Activated CD4-positive, alpha-beta T cell treated with anti-CD3 and anti-CD28 coated beads for 36 hours (primary cell): Measurements from ENCODE around the gene ME3. TPM values are rescaled to one million over a fixed set of nuclear protein-coding genes. Genes with fewer than 3 reads are reported as not detected.

Experiments used
- ATAC-seq: fragments of 200-7000 bp; cut with Tn5 transposase; one replicate; pipeline ENCODE4 v1.10.0; 2021; ENCODE audit warnings: mild to moderate bottlenecking, moderate library complexity
- CTCF ChIA-PET: fragments of 350-600 bp; sonication (Branson Sonifier 250); formaldehyde crosslinking; loops from one replicate; lab custom pipeline; 2021; ENCODE audit warnings: antibody characterized with exemption; lab: Charles Lee
- POLR2A ChIA-PET: fragments of 350-600 bp; sonication (Branson Sonifier 250); formaldehyde crosslinking; loops from one replicate; lab custom pipeline; 2021; ENCODE audit warnings: antibody characterized with exemption, inconsistent platforms; lab: Charles Lee
- DNase-seq: peaks from one replicate; pipeline ENCODE4 v3.0.0-alpha.2; 2020
- H3K27ac Mint-ChIP-seq: one replicate; pipeline ENCODE4 v1.8.0; 2021; ENCODE audit warnings: mixed read lengths
- H3K27me3 Mint-ChIP-seq: one replicate; pipeline ENCODE4 v1.8.0; 2021; ENCODE audit warnings: mixed read lengths
- H3K36me3 Mint-ChIP-seq: one replicate; pipeline ENCODE4 v1.8.0; 2021; ENCODE audit warnings: low read depth, mixed read lengths
- H3K4me1 Mint-ChIP-seq: one replicate; pipeline ENCODE4 v1.8.0; 2021; ENCODE audit warnings: mixed read lengths
- H3K4me3 Mint-ChIP-seq: one replicate; pipeline ENCODE4 v1.8.0; 2021; ENCODE audit warnings: mild to moderate bottlenecking, moderate library complexity, mixed read lengths
- H3K9me3 Mint-ChIP-seq: one replicate; pipeline ENCODE4 v1.8.0; 2021; ENCODE audit warnings: low read depth, mixed read lengths
- intact Hi-C, 2 experiments: fragments of 100-400 bp; cut with DNase I in 1 of 2; cut with micrococcal nuclease in 1 of 2; formaldehyde crosslinking; loops; one replicate each; pipeline versions ENCODE4 v1.14.2 to v1.15.1; 2022 to 2024; cut with DNase I, micrococcal nuclease
- total RNA-seq, 2 experiments: library from RNA; stranded (reverse); gene quantifications; one replicate each; pipeline ENCODE4 v1.2.3, GENCODE V29; 2021

Gene ME3
- total RNA-seq, 2 experiments from 2014 or later: 4.0 to 6.0 TPM

GRCh38 chr11:86513138-86513537 is 159.3 kb downstream of the ME3 start:
- H3K9me3 Mint-ChIP-seq: no peaks in the 10 kb centered on the region
- CTCF ChIA-PET: interaction anchor here (0.9 to 1.4 kb wide), 4 partner anchors 9 to 60 kb away, joined by 3 to 5 read pairs (median 4); no protein-coding TSS in a partner anchor
- no peak overlapping the region for H3K4me3 Mint-ChIP-seq
- POLR2A ChIA-PET: no interaction called here
- DNase-seq (no peak), ATAC-seq (no peak)
- no peak overlapping the region for H3K27ac Mint-ChIP-seq
- intact Hi-C loops: loop anchor here in 1 of 2 experiments (5.0 kb wide), 1 partner anchor 566 kb away; no protein-coding TSS in a partner anchor
- H3K27me3 Mint-ChIP-seq: no peaks in the 10 kb centered on the region
- no peaks in the 10 kb centered on the region for H3K4me1 Mint-ChIP-seq
- no peaks in the 10 kb centered on the region for H3K36me3 Mint-ChIP-seq

GRCh38 chr11:86511086-86511551 is 161.3 kb downstream of the ME3 start:
- Mint-ChIP-seq H3K27ac (no peak overlapping the region), H3K27me3 (no peaks in the 10 kb centered on the region), H3K4me1 (no peaks in the 10 kb centered on the region), H3K9me3 (no peaks in the 10 kb centered on the region), H3K4me3 (no peak overlapping the region), H3K36me3 (no peaks in the 10 kb centered on the region)
- intact Hi-C loops: loop anchor here (1.0 to 5.0 kb wide), 4 partner anchors 82 to 564 kb away; no protein-coding TSS in a partner anchor
- DNase-seq (peak; percentile 14), ATAC-seq (peak; percentile 82)
- ChIA-PET CTCF (no interaction called here), POLR2A (no interaction called here)

DNA sequence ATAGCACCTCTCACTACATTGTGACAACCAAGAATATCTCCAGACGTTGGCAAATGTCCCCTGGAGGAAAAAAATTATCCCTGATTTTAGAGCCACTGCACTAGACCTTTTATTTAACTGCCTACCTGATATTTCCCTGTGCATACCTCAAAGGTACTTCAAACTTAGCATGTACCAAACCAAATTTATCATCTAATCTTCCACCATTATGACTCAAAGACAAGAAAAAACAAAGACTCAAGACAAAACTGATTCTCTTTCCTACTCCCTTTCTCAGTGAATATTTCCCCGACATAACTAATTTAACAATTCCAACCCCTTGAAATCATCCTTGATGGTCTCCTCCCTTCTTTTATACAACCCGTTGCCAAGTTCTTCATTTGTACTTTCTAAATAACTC is 161.7 kb downstream of the ME3 start:
- H3K27me3 Mint-ChIP-seq: no peaks in the 10 kb centered on the region
- H3K9me3 Mint-ChIP-seq: no peaks in the 10 kb centered on the region
- intact Hi-C loops: loop anchor here (1.0 to 5.0 kb wide), 4 partner anchors 83 to 563 kb away; no protein-coding TSS in a partner anchor
- H3K36me3 Mint-ChIP-seq: no peaks in the 10 kb centered on the region
- H3K4me3 Mint-ChIP-seq: no peak overlapping the region
- H3K27ac Mint-ChIP-seq: no peak overlapping the region
- H3K4me1 Mint-ChIP-seq: no peaks in the 10 kb centered on the region
- DNase-seq (no peak), ATAC-seq (peak; percentile 23)
- POLR2A ChIA-PET: no interaction called here
- CTCF ChIA-PET: no interaction called here

- Mint-ChIP-seq H3K4me1 (no peaks in the 10 kb centered on the region), H3K27ac (no peak overlapping the region), H3K9me3 (no peaks in the 10 kb centered on the region), H3K4me3 (no peak overlapping the region), H3K27me3 (no peaks in the 10 kb centered on the region), H3K36me3 (no peaks in the 10 kb centered on the region)
- DNase-seq (no peak), ATAC-seq (no peak)
- CTCF ChIA-PET: no interaction called here
- intact Hi-C loops: loop anchor here in 1 of 2 experiments (5.0 kb wide), 1 partner anchor 563 kb away; no protein-coding TSS in a partner anchor
- POLR2A ChIA-PET: no interaction called here
These were observed 162.3 kb downstream of the ME3 start for GRCh38 chr11:86510097-86510496.

GRCh38 chr11:86509588-86509974 is 162.8 kb downstream of the ME3 start:
- POLR2A ChIA-PET: no interaction called here
- H3K4me1 Mint-ChIP-seq: no peaks in the 10 kb centered on the region
- intact Hi-C loops: no loop called here

DNA sequence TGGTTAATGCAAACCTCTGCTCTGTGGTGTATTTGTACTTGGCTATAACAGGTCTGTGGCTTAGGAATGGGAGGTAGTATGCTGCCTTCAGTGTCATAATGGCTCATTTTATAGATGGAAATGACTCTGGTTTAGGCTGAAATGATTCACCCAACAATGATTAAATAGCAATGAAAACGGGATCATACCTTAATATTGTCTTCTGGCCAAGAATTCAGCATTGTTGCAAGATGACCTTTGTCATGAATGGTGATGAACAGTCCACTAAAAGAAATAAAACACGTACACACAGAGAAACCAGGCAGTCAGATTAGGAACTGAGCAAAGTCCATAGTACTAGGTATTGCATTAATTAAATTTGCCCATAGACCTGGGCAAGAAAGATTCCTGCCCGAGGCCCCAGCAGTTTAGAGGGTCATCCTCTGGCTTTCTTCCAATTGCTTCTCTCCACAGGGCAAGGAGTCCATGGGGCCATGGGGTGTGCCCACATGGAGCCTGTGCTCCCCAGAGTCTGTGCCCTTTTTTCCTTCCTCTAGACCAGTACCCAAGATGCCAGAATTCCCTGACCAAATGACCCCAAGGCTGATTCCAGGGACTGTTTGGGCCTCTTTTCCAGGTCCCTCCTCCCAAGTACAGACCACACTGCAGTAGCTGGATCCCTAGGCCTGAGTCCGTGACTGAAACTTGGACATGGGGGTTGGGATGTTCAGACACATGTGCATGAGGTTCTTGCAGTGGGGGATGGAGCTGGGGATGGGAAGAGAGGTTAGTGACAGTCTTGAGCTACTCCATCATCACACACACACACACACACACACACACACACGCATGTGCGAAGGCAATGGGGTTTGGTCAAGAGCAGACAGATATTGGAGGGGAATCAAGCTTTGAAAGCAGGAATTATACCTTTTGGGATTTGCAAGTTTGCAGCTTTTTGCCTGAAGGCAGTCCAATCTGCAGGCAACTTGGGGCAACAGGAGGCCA is 163.5 kb downstream of the ME3 start:
- POLR2A ChIA-PET: no interaction called here
- ATAC-seq (no peak), DNase-seq (no peak)
- Mint-ChIP-seq H3K4me3 (no peak overlapping the region), H3K27ac (no peak overlapping the region), H3K27me3 (no peaks in the 10 kb centered on the region), H3K4me1 (peaks cover 2% of the 10 kb centered on the region), H3K36me3 (no peaks in the 10 kb centered on the region), H3K9me3 (no peaks in the 10 kb centered on the region)
- intact Hi-C loops: no loop called here
- CTCF ChIA-PET: interaction anchor here (0.7 kb wide), 1 partner anchor 1055 kb away, joined by 5 read pairs; no protein-coding TSS in a partner anchor

More at GRCh38 chr11:86509588-86509974, 162.8 kb downstream of the ME3 start:
- Mint-ChIP-seq H3K36me3 (no peaks in the 10 kb centered on the region), H3K9me3 (no peaks in the 10 kb centered on the region), H3K27ac (no peak overlapping the region), H3K4me3 (no peak overlapping the region), H3K27me3 (no peaks in the 10 kb centered on the region)
- CTCF ChIA-PET: no interaction called here
- DNase-seq (no peak), ATAC-seq (no peak)

DNA sequence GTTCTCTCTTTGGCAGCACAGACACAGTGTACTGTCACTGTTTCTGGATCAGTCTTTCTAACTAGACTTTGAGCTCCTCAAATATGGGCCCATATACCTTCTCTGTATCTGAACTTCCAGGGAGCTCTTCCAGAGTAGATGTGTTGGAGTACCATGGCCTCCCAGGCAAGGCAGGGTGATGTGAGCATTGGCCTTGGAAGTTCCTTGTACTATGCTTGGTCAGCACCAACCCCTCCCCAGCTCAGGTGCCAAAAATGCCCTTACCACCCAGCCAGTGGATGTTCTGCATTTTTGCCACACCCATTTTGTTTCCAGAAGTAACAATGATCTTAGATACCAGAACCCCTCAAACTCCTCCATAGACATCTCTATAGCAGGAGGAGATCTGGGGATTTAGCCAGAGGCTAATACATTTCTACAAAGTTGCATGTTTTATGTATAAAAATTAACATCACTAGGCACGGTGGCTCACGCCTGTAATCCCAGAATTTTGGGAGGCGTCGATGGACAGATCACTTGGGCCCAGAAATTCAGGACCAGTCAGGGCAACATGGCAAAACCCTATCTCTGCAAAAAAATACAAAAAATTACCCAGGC is 165.1 kb downstream of the ME3 start:
- intact Hi-C loops: no loop called here
- Mint-ChIP-seq H3K4me1 (peaks cover 2% of the 10 kb centered on the region), H3K27ac (no peak overlapping the region), H3K36me3 (no peaks in the 10 kb centered on the region), H3K9me3 (no peaks in the 10 kb centered on the region), H3K4me3 (no peak overlapping the region), H3K27me3 (no peaks in the 10 kb centered on the region)
- ChIA-PET CTCF (interaction anchor here (0.8 kb wide), 1 partner anchor 101 kb away, joined by 4 read pairs; no protein-coding TSS in a partner anchor), POLR2A (no interaction called here)
- no peak for ATAC-seq
- DNase-seq: no peak

DNA sequence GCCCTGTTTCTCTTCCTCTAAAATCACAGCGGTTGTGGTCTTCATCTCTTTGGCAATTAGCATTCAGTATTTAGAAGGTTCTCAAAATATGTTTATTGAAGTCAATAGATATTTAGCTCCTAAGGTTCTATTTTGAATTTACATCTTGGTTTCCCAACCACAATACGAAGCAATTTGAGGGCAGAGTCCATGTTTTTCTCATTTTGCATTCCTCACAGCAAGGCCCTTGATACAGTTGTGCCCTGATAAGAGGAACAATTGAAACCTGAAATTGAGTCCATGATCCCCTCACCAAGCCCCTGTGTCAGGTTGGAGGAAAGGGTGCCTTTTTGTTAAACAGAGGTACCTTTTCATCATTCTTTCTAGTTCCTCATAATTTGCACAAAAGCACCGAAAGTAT is 166.2 kb downstream of the ME3 start:
- no peak overlapping the region for H3K27ac Mint-ChIP-seq
- ATAC-seq (no peak), DNase-seq (no peak)
- CTCF ChIA-PET: interaction anchor here (1.0 kb wide), 1 partner anchor 10 kb away, joined by 4 read pairs; no protein-coding TSS in a partner anchor
- no peak overlapping the region for H3K4me3 Mint-ChIP-seq
- H3K4me1 Mint-ChIP-seq: peaks cover 2% of the 10 kb centered on the region
- no peaks in the 10 kb centered on the region for H3K36me3 Mint-ChIP-seq
- H3K27me3 Mint-ChIP-seq: no peaks in the 10 kb centered on the region
- POLR2A ChIA-PET: no interaction called here
- intact Hi-C loops: no loop called here
- H3K9me3 Mint-ChIP-seq: no peaks in the 10 kb centered on the region

DNA sequence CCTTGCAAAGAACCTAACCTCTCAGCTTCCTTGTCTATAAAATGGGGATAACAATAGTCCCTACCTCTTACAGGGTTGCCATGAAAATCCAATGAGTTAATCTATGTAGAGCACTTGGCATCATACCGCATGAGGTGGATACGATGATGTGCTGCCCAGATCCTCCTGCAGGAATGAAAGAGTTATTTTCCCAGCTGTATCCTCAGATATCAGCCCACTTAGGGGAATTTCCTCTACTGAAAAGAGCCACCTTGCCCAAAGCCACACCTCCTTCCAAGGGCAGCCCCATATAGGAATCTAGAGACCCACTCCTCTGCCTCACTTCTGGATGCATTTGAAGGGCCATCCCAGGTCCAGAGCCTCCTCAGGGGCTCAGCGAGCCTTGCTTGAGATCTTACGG is 169.3 kb downstream of the ME3 start:
- Mint-ChIP-seq H3K4me1 (peaks cover 2% of the 10 kb centered on the region), H3K27me3 (peaks cover 3% of the 10 kb centered on the region), H3K4me3 (no peak overlapping the region), H3K9me3 (no peaks in the 10 kb centered on the region), H3K27ac (no peak overlapping the region), H3K36me3 (peaks cover 2% of the 10 kb centered on the region)
- ChIA-PET CTCF (interaction anchor here (0.8 to 1.2 kb wide), 2 partner anchors 25 to 32 kb away, joined by 3 read pairs; no protein-coding TSS in a partner anchor), POLR2A (interaction anchor here (0.7 kb wide), 1 partner anchor 87 kb away, joined by 3 read pairs; no protein-coding TSS in a partner anchor)
- intact Hi-C loops: loop anchor here in 1 of 2 experiments (5.0 kb wide), 1 partner anchor 556 kb away; no protein-coding TSS in a partner anchor
- DNase-seq (no peak), ATAC-seq (no peak)

DNA sequence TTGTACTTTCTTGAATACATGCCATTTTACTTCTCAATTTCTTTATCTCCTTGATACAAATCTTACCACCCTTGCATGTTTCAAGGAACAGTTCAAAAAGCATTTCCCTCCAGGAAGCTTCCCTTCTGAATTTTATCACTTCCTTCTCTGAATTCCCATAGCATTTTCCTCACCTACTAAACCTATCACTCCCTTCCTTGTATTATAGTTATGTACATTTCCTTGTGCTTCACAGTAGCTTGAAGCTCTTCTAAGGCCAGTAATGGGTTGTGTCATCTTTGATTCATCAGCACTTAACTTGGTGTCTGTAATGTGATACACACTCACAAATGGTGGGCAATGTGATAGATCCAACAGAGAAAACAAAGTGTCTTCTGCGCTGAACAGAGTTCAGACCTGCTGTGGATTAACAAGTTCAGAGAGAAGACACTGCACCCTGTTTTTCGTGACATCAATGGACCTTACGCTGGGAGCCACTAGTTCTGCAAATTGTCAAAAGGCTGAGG is 170.2 kb downstream of the ME3 start:
- intact Hi-C loops: loop anchor here in 1 of 2 experiments (5.0 kb wide), 1 partner anchor 555 kb away; no protein-coding TSS in a partner anchor
- POLR2A ChIA-PET: interaction anchor here (0.5 kb wide), 1 partner anchor 59 kb away, joined by 3 read pairs; no protein-coding TSS in a partner anchor
- Mint-ChIP-seq H3K27me3 (peaks cover 3% of the 10 kb centered on the region), H3K4me3 (no peak overlapping the region), H3K9me3 (no peaks in the 10 kb centered on the region), H3K27ac (no peak overlapping the region), H3K4me1 (peaks cover 2% of the 10 kb centered on the region), H3K36me3 (peaks cover 2% of the 10 kb centered on the region)
- DNase-seq (no peak), ATAC-seq (no peak)
- CTCF ChIA-PET: no interaction called here
